Trophoblast cell (in vitro differentiated cells and primary cell): ENCODE results near the gene ARCN1.

Experiments used
- DNase-seq, 2 donors: peaks; one replicate each; pipeline ENCODE4 v3.0.0-alpha.2; 2016
- H2AFZ ChIP-seq: 2 replicates; pipeline ENCODE4 v1.6.1; 2013; ENCODE audit warnings: low read length, moderate library complexity, mild to moderate bottlenecking; ENCODE audit not compliant: insufficient read depth, poor library complexity
- H2AK5ac ChIP-seq: 2 replicates; pipeline ENCODE4 v1.6.1; 2013; ENCODE audit warnings: mild to moderate bottlenecking, low read length
- H2BK120ac ChIP-seq: 2 replicates; pipeline ENCODE4 v1.6.1; 2013; ENCODE audit warnings: low read length, mild to moderate bottlenecking, moderate library complexity; ENCODE audit not compliant: insufficient read depth, poor library complexity
- H2BK12ac ChIP-seq: 2 replicates; pipeline ENCODE4 v1.6.1; 2013; ENCODE audit warnings: mild to moderate bottlenecking, low read length, moderate library complexity
- H2BK5ac ChIP-seq: 2 replicates; pipeline ENCODE4 v1.6.1; 2013; ENCODE audit warnings: low read length, low read depth, moderate library complexity, mild to moderate bottlenecking; ENCODE audit not compliant: poor library complexity
- H3K14ac ChIP-seq: 2 replicates; pipeline ENCODE4 v1.6.1; 2013; ENCODE audit warnings: mild to moderate bottlenecking, low read length
- H3K18ac ChIP-seq: 2 replicates; pipeline ENCODE4 v1.6.1; 2013; ENCODE audit warnings: mild to moderate bottlenecking, low read length
- H3K23ac ChIP-seq: 2 replicates; pipeline ENCODE4 v1.6.1; 2013; ENCODE audit warnings: low read length
- H3K27ac ChIP-seq: 2 replicates; pipeline ENCODE4 v1.5.1; 2013; ENCODE audit warnings: low read depth, mild to moderate bottlenecking, inconsistent platforms, low read length, moderate library complexity
- H3K27me3 ChIP-seq: 2 replicates; pipeline ENCODE4 v1.6.1; 2013; ENCODE audit warnings: inconsistent platforms, mild to moderate bottlenecking, low read length, moderate library complexity; ENCODE audit not compliant: insufficient read depth
- H3K36me3 ChIP-seq, 2 experiments: 1 replicate in 1 of 2; 2 replicates in 1 of 2; pipeline ENCODE4 v1.6.1; 2013; ENCODE audit warnings: low read length in 2 of 2, mild to moderate bottlenecking in 2 of 2, moderate library complexity in 1 of 2; ENCODE audit not compliant: insufficient read depth in 2 of 2, control insufficient read depth in 1 of 2
- H3K4ac ChIP-seq: 2 replicates; pipeline ENCODE4 v1.6.1; 2013; ENCODE audit warnings: low read depth, mild to moderate bottlenecking, low read length, moderate library complexity
- H3K4me1 ChIP-seq, 2 experiments: 1 replicate in 1 of 2; 2 replicates in 1 of 2; pipeline ENCODE4 v1.6.1; 2013; ENCODE audit warnings: low read length in 2 of 2, mild to moderate bottlenecking in 2 of 2, moderate library complexity in 1 of 2; ENCODE audit not compliant: insufficient read depth in 2 of 2, control insufficient read depth in 1 of 2
- H3K4me2 ChIP-seq: 2 replicates; pipeline ENCODE4 v1.6.1; 2013; ENCODE audit warnings: inconsistent platforms, mild to moderate bottlenecking, low read length, moderate library complexity
- H3K4me3 ChIP-seq: 2 replicates; pipeline ENCODE4 v1.5.1; 2013; ENCODE audit warnings: mild to moderate bottlenecking, low read depth, low read length, inconsistent platforms
- H3K79me1 ChIP-seq: one replicate; pipeline ENCODE4 v1.6.1; 2013; ENCODE audit warnings: low read length
- H3K79me2 ChIP-seq: 2 replicates; pipeline ENCODE4 v1.6.1; 2013; ENCODE audit warnings: low read length, mild to moderate bottlenecking; ENCODE audit not compliant: control insufficient read depth, insufficient read depth, poor library complexity
- H3K9ac ChIP-seq: 2 replicates; pipeline ENCODE4 v1.6.1; 2013; ENCODE audit warnings: mild to moderate bottlenecking, low read length
- H3K9me3 ChIP-seq: 2 replicates; pipeline ENCODE4 v1.6.1; 2013; ENCODE audit warnings: low read depth, mild to moderate bottlenecking, control low read depth, inconsistent platforms, low read length; ENCODE audit not compliant: insufficient read depth
- H4K12ac ChIP-seq: 2 replicates; pipeline ENCODE4 v1.6.1; 2013; ENCODE audit warnings: low read depth, mild to moderate bottlenecking, low read length, moderate library complexity
- H4K8ac ChIP-seq: 2 replicates; pipeline ENCODE4 v1.6.1; 2013; ENCODE audit warnings: low read depth, mild to moderate bottlenecking, low read length, moderate library complexity
- H4K91ac ChIP-seq: one replicate; pipeline ENCODE4 v1.6.1; 2013; ENCODE audit warnings: low read depth, mild to moderate bottlenecking, low read length, moderate library complexity
- WGBS: extraction: QIAGEN DNeasy Blood & Tissue Kit; methylation state at CpG from one replicate; pipeline ENCODE4 v1.1.7; 2013; ENCODE audit warnings: missing lambda C conversion rate; ENCODE audit not compliant: insufficient read length, insufficient coverage; ENCODE audit errors: extremely low coverage; 5-methylcytosine and 5-hydroxymethylcytosine counted together

The ARCN1 gene

DNA sequence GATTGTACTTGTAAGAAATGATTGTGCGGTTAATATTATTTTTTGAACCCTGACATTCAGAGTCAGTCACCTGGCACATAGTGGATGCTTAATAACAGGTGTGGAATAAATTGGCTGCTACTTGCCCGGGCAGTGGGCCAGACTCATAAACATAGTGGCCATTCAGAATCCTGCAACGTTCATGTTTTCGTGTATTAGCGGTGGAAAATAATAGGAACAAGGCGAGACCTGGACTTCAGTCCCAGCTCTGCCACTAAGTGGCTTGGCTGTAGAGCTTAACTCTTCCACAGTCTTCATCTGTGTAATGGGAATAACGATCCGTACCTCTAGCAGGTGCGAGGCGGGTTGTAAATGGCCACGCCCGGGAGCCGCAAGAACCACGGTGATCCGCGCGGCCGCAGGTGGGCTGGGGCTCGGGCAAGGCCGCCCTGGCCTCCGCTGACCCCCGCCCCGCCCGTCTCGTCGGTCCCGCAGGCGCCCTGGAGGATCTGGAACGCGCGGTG lies 42.0 kb upstream of the ARCN1 start:
- Histone ChIP-seq H4K8ac (peak overlapping the region; percentile 89), H3K27ac (no peak overlapping the region), H2AFZ (peak overlapping the region; percentile 98), H3K9ac (no peak overlapping the region), H4K91ac (peak overlapping the region; percentile 58), H3K4me2 (peak overlapping the region; percentile 66), H2BK5ac (no peak overlapping the region), H3K23ac (no peak overlapping the region), H3K18ac (peak overlapping the region; percentile 52), H3K79me2 (peaks cover 9% of the 10 kb centered on the region), H3K36me3 (peaks cover 17 to 21% of the 10 kb centered on the region in 2 experiments), H3K4ac (no peak overlapping the region), H4K12ac (peak overlapping the region; percentile 77), H3K79me1 (peaks cover 14% of the 10 kb centered on the region), H2AK5ac (no peak overlapping the region), H2BK12ac (no peak overlapping the region), H3K14ac (peak overlapping the region; percentile 79), H3K4me1 (peaks cover 10 to 15% of the 10 kb centered on the region in 2 experiments), H2BK120ac (no peak overlapping the region), H3K27me3 (no peaks in the 10 kb centered on the region), H3K9me3 (no peaks in the 10 kb centered on the region), H3K4me3 (peak overlapping the region; percentile 81)
- no peak for DNase-seq
- no CpG with 5 or more reads among the region's 31 CpGs for WGBS

DNA sequence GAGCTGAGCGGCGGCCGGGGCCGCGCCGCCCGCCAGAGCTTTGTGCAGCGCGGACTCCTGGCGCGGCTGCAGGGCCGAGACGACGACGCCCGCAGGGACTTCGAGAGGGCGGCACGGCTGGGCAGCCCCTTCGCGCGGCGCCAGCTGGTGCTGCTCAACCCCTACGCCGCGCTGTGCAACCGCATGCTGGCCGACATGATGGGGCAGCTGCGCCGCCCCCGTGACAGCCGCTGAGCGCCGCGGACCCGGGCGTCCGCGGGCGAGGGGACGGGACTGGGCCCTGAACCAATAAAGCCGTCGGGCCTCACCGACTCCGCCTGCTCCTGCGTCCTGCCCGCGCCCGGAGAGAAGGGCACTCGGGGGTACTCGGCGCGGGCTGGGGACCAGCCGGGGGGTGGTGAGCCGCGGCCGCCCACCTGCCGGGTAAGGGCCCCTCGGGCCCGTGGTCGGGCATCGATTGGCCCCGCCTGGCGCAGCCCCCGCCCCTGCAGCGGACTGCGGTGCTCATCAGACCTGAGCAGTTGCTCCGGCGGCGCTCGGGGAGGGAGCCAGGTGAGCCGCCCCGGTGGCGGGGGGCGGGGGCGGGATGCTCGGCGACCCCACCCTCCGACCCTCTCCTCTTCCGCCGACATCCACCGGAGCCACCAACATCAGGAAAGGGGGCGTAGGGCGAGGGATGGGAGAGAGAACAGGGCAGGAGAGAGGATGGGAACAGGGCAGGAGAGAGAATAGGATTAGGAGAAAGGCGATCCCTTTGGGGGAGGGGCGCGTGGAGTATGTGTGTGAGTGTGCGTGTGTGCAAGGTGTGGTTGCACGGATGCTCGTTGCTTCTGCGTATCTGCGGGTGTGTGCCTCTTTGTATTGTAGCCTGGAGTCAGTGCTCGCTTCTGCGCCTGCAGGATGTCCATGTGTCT lies 41.3 kb upstream of the ARCN1 start, which contains the start of gene TMEM25:
Gene TMEM25, plus strand, starts transcription at position 510 of the 914 bp plus-strand sequence. CDS start 610 bp downstream, outside the sequence.
- Histone ChIP-seq H3K14ac (peak within 1 kb of the TSS; percentile 79), H3K9me3 (no peaks in the 10 kb centered on the region), H2BK5ac (peak within 1 kb of the TSS; percentile 38), H3K18ac (peak within 1 kb of the TSS; percentile 52), H3K36me3 (peaks cover 19 to 22% of the 10 kb centered on the region in 2 experiments), H3K9ac (peak within 1 kb of the TSS; percentile 55), H3K79me2 (peaks cover 9% of the 10 kb centered on the region), H3K79me1 (peaks cover 14% of the 10 kb centered on the region), H4K8ac (peak within 1 kb of the TSS; percentile 89), H2AFZ (peak within 1 kb of the TSS; percentile 98), H3K27me3 (no peaks in the 10 kb centered on the region), H2AK5ac (peak within 1 kb of the TSS; percentile 64), H3K23ac (no peak within 1 kb of the TSS), H3K4ac (peak within 1 kb of the TSS; percentile 64), H3K4me1 (peaks cover 10 to 15% of the 10 kb centered on the region in 2 experiments), H3K27ac (peak within 1 kb of the TSS; percentile 38), H4K91ac (peak within 1 kb of the TSS; percentile 64), H2BK120ac (peak within 1 kb of the TSS; percentile 57), H3K4me2 (peak within 1 kb of the TSS; percentile 66), H4K12ac (peak within 1 kb of the TSS; percentile 79), H2BK12ac (peak within 1 kb of the TSS; percentile 42), H3K4me3 (peak within 1 kb of the TSS; percentile 81)
- WGBS, result no CpG with 5 or more reads among the region's 94 CpGs
- DNase-seq, result peak; percentile 54 to 65

DNA sequence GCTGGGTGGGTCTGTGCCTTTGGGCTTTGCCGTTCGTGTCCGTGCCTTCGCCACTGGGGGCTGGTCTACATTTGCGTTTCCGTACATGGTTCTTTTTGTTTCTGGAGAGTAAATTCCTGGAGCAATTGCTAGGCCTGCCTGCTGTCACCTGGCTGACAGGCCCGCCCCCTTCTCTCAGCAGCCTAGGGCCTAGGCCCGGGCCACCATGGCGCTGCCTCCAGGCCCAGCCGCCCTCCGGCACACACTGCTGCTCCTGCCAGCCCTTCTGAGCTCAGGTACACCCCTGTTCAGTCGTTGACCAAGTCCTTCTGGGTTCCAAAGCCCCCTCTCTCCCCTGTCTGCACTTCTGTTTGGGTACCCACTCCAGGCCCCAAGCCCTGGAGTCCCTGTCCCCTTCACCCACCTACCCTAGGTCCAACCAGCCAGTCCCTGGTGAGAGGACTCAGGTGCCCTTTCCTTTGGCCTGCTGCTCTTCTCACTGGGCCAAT lies 40.6 kb upstream of the ARCN1 start:
- H3K4me1 ChIP-seq, result peaks cover 10 to 15% of the 10 kb centered on the region in 2 experiments
- peak overlapping the region; percentile 64 for H2AK5ac ChIP-seq
- no peak overlapping the region for H3K23ac ChIP-seq
- H3K79me1 ChIP-seq, result peaks cover 14% of the 10 kb centered on the region
- peaks cover 19 to 22% of the 10 kb centered on the region in 2 experiments for H3K36me3 ChIP-seq
- peak overlapping the region; percentile 20 for H2BK12ac ChIP-seq
- no peaks in the 10 kb centered on the region for H3K27me3 ChIP-seq
- H3K18ac ChIP-seq, result peak overlapping the region; percentile 22
- H3K9me3 ChIP-seq, result no peaks in the 10 kb centered on the region
- H3K4me2 ChIP-seq, result peak overlapping the region; percentile 66
- peaks cover 9% of the 10 kb centered on the region for H3K79me2 ChIP-seq
- peak overlapping the region; percentile 64 for H4K91ac ChIP-seq
- H2BK5ac ChIP-seq, result no peak overlapping the region
- peak overlapping the region; percentile 88 for H4K8ac ChIP-seq
- no peak overlapping the region for H3K27ac ChIP-seq
- peak overlapping the region; percentile 81 for H3K4me3 ChIP-seq
- H3K4ac ChIP-seq, result no peak overlapping the region
- peak overlapping the region; percentile 86 for H2AFZ ChIP-seq
- peak; percentile 20 to 65 for DNase-seq
- H3K9ac ChIP-seq, result peak overlapping the region; percentile 50
- no CpG with 5 or more reads among the region's 12 CpGs for WGBS
- no peak overlapping the region for H2BK120ac ChIP-seq
- H4K12ac ChIP-seq, result peak overlapping the region; percentile 79
- H3K14ac ChIP-seq, result peak overlapping the region; percentile 60

DNA sequence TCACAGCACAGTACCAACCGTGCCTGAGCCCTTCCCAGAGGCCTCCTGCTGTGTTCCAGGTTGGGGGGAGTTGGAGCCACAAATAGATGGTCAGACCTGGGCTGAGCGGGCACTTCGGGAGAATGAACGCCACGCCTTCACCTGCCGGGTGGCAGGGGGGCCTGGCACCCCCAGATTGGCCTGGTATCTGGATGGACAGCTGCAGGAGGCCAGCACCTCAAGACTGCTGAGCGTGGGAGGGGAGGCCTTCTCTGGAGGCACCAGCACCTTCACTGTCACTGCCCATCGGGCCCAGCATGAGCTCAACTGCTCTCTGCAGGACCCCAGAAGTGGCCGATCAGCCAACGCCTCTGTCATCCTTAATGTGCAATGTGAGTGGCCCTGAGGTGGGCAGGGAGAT lies 40.1 kb upstream of the ARCN1 start:
- H2BK12ac ChIP-seq, result peak overlapping the region; percentile 20
- no peak overlapping the region for H3K4ac ChIP-seq
- peaks cover 14% of the 10 kb centered on the region for H3K79me1 ChIP-seq
- no peaks in the 10 kb centered on the region for H3K9me3 ChIP-seq
- no peak overlapping the region for H3K23ac ChIP-seq
- no peak overlapping the region for H2BK120ac ChIP-seq
- no peaks in the 10 kb centered on the region for H3K27me3 ChIP-seq
- H3K4me1 ChIP-seq, result peaks cover 10 to 14% of the 10 kb centered on the region in 2 experiments
- H3K27ac ChIP-seq, result no peak overlapping the region
- peaks cover 18 to 22% of the 10 kb centered on the region in 2 experiments for H3K36me3 ChIP-seq
- peak overlapping the region; percentile 64 for H2AK5ac ChIP-seq
- H3K4me3 ChIP-seq, result peak overlapping the region; percentile 81
- no CpG with 5 or more reads among the region's 10 CpGs for WGBS
- peaks cover 9% of the 10 kb centered on the region for H3K79me2 ChIP-seq
- peak overlapping the region; percentile 60 for H3K14ac ChIP-seq
- DNase-seq, result no peak
- no peak overlapping the region for H2AFZ ChIP-seq
- H4K12ac ChIP-seq, result peak overlapping the region; percentile 79
- peak overlapping the region; percentile 19 for H3K9ac ChIP-seq
- H3K18ac ChIP-seq, result peak overlapping the region; percentile 22
- H4K91ac ChIP-seq, result peak overlapping the region; percentile 64
- H4K8ac ChIP-seq, result peak overlapping the region; percentile 56
- H2BK5ac ChIP-seq, result no peak overlapping the region
- H3K4me2 ChIP-seq, result peak overlapping the region; percentile 66
